Panc1 (cell line): ENCODE results near the gene R3HDM2. TPM values are rescaled to one million over a fixed set of nuclear protein-coding genes. Genes with fewer than 3 reads are reported as not detected.

Experiments used
- ATAC-seq: fragments of 200-7000 bp; cut with Tn5 transposase; 2 replicates; pipeline ENCODE4 v1.9.1; 2020; ENCODE audit warnings: mild to moderate bottlenecking, moderate library complexity
- BruUV-seq: library from RNA; stranded (reverse); fragments of 400-500 nt; replicated peaks from 2 replicates; lab custom pipeline; 2021; lab: Mats Ljungman, UMichigan
- CTCF ChIA-PET: fragments of 300-600 bp; sonication (Branson Sonifier 250); formaldehyde crosslinking; loops from one replicate; lab custom pipeline; 2022; ENCODE audit warnings: antibody characterized with exemption; lab: Charles Lee
- POLR2A ChIA-PET: fragments of 300-600 bp; sonication (Branson Sonifier 250); formaldehyde crosslinking; loops from one replicate; lab custom pipeline; 2022; ENCODE audit warnings: antibody characterized with exemption; lab: Charles Lee
- DNase-seq: peaks from one replicate; pipeline ENCODE4 v3.0.0-alpha.2; 2010; ENCODE audit warnings: low read depth, low spot score
- H3K27ac ChIP-seq: 2 replicates; pipeline ENCODE4 v1.5.1; 2011; ENCODE audit warnings: mild to moderate bottlenecking, low read length, inconsistent platforms
- H3K27me3 ChIP-seq: fragments of 200-500 bp; sonication (Bioruptor generic); 2 replicates; pipeline ENCODE4 v1.6.0; 2014; ENCODE audit warnings: low read length, inconsistent platforms; ENCODE audit not compliant: control insufficient read depth, insufficient read depth
- H3K36me3 ChIP-seq: fragments of 200-500 bp; sonication (Bioruptor generic); 2 replicates; pipeline ENCODE4 v1.5.1; 2014; ENCODE audit warnings: inconsistent platforms, mild to moderate bottlenecking, low read length, moderate library complexity; ENCODE audit not compliant: control insufficient read depth, insufficient read depth
- H3K4me1 ChIP-seq: 2 replicates; pipeline ENCODE4 v1.5.1; 2011; ENCODE audit warnings: inconsistent platforms, mild to moderate bottlenecking, low read length, moderate library complexity; ENCODE audit not compliant: control insufficient read depth, insufficient read depth
- H3K4me3 ChIP-seq, 2 experiments: 2 replicates each; pipeline ENCODE4 v1.5.1; 2011 to 2012; ENCODE audit warnings: low read depth in 2 of 2, low read length in 2 of 2, mild to moderate bottlenecking in 2 of 2, inconsistent platforms in 1 of 2, moderate library complexity in 1 of 2
- H3K9me3 ChIP-seq: fragments of 200-500 bp; sonication (Bioruptor generic); 2 replicates; pipeline ENCODE4 v1.5.1; 2014; ENCODE audit warnings: low read depth, mild to moderate bottlenecking, inconsistent platforms, low read length, moderate library complexity; ENCODE audit not compliant: control insufficient read depth, insufficient read depth
- POLR2AphosphoS5 ChIP-seq: IDR thresholded peaks from 2 replicates; pipeline ENCODE4 v1.6.1; 2012; ENCODE audit warnings: mild to moderate bottlenecking, low read depth, low read length, moderate library complexity
- SIN3A ChIP-seq: IDR thresholded peaks from 2 replicates; pipeline ENCODE4 v1.6.1; 2012; ENCODE audit warnings: low read depth, mild to moderate bottlenecking, low read length, moderate library complexity, borderline replicate concordance; ENCODE audit not compliant: insufficient read depth
- TCF7L2 ChIP-seq: IDR thresholded peaks from 2 replicates; pipeline ENCODE4 v1.6.1; 2011; ENCODE audit warnings: mild to moderate bottlenecking, low read depth, low read length, inconsistent platforms
- in situ Hi-C: cut with HindIII; loops from 2 replicates; pipeline ENCODE4 v1.10.0; 2016; ENCODE audit warnings: low sequenced_read_pairs, low pct_unique_long_range_greater_than_20kb
- intact Hi-C: fragments of 100-400 bp; cut with micrococcal nuclease; formaldehyde crosslinking; loops from one replicate; pipeline ENCODE4 v1.10.0; 2022; ENCODE audit not compliant: unreplicated experiment
- total RNA-seq: library from RNA; stranded (reverse); gene quantifications from one replicate; pipeline ENCODE4 v1.2.1, GENCODE V29; 2021; ENCODE audit not compliant: unreplicated experiment
- TF ChIP-seq, protein P1 (sequence below), 2 experiments: IDR thresholded peaks; 2 replicates each; pipeline ENCODE4 v1.6.1; 2011 to 2012; ENCODE audit warnings: low read depth in 2 of 2, control low read depth in 1 of 2, low read length in 1 of 2, mild to moderate bottlenecking in 1 of 2, moderate library complexity in 1 of 2; ENCODE audit not compliant: insufficient read depth in 1 of 2
- TF ChIP-seq, protein P2 (sequence below): fragments of 450-650 bp; IDR thresholded peaks from 2 replicates; pipeline ENCODE4 v1.5.1; 2017; ENCODE audit warnings: mild to moderate bottlenecking

Gene R3HDM2
- total RNA-seq, 1 experiment from 2014 or later, result 56.5 TPM

DNA sequence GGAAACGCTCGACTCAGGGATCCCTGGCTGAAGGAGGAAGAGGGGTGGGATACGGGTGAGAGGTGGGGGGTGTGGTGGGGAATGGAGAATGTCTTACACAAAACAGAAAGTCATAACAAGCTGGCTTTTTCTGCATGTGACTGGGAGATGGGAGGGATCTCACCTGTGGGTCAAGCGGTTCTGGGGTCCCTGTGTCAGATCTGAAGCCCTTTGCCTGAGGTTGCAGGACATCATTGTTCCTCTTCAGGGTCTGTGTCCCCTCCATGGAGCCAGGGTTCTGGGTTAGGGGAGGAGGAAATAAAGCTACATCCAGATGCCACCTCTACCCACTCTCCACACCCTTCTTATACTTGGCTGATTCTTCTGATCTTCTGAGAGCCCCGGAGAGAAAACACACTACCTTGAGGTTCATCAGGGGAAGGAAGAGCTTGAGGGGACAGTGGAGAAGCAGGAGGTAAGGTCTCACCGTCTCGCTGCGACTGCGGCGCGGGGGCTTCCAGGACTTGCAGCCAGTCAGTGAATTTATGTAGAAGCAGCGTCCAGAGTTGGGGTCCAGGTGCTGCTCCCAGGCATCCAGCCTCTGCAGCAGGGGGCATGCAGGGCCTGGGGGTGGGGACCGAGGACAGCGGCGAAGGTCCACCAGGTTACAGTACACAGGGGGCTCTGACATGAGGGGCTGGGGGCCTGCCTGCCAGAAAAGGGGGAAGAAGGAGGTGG lies 46.3 kb upstream of the R3HDM2 start:
- POLR2A ChIA-PET, result no interaction called here
- no peaks in the 10 kb centered on the region for H3K9me3 ChIP-seq
- CTCF ChIA-PET, result interaction anchor here (0.5 to 0.9 kb wide), 3 partner anchors 9 to 170 kb away, joined by 3 to 15 read pairs (median 4); no protein-coding TSS in a partner anchor
- peaks cover 2% of the 10 kb centered on the region; the same call in 1 of the 2 replicates for H3K27me3 ChIP-seq
- ATAC-seq (no peak), DNase-seq (no peak)
- H3K4me3 ChIP-seq, result no peak overlapping the region
- intact Hi-C loops (no loop called here), in situ Hi-C loops (no loop called here)
- TF ChIP-seq POLR2AphosphoS5 (no peak), TCF7L2 (no peak), SIN3A (no peak)
- H3K4me1 ChIP-seq, result no peaks in the 10 kb centered on the region; the same call in 1 of the 2 replicates
- BruUV-seq, result no TSS peak
- H3K36me3 ChIP-seq, result no peaks in the 10 kb centered on the region
- no peak overlapping the region for H3K27ac ChIP-seq

DNA sequence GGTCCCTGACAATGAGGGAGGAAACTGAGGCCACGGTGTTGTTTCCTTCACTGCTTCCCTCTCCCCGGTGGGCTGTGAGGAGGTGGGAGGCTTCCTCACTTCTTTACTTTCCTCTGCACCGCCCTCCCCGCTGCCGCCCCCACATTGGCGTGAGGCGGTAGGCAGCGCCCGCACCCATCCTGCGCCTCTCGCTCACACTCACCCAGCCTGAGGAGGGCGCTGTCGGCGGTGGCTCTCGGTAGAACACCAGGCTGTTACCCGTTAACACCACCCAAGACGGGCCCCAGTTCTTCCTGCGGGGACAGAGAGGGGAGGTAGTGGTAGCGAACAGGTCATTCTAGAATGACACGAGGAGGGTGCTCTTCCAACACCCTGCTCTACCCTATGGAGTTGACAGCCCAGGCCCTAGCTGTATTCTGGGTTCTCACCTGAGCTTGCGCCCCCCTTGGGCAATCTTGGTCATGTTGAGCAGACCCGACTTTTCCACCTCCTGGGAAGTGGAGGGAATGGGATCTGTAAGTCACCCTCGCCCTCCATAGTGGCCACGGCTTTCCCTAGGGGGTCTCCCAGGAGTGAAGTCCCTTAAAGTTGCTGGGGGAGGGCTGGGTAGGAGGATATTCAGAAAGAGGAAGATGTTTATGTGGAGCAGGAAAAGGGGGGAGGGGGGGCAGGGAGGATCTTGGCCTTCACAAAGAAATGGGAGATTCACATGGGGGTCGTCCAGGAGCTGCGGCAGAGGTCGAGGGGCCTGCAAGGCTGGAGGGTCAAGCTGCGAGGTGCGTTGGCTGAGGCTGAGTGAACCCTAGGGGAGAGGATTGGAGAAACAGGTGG lies 45.5 kb upstream of the R3HDM2 start:
- Histone ChIP-seq H3K4me3 (peak overlapping the region in 1 of 2 experiments; percentile 31; a peak in 1 of 4 replicates), H3K27me3 (peaks cover 2% of the 10 kb centered on the region; the same call in 1 of the 2 replicates), H3K36me3 (no peaks in the 10 kb centered on the region), H3K9me3 (no peaks in the 10 kb centered on the region), H3K4me1 (no peaks in the 10 kb centered on the region; the same call in 1 of the 2 replicates), H3K27ac (no peak overlapping the region)
- DNase-seq (no peak), ATAC-seq (peak; percentile 4; the same call in 1 of the 2 replicates)
- BruUV-seq, result no TSS peak
- ChIA-PET POLR2A (no interaction called here), CTCF (interaction anchor here (0.6 kb wide), 1 partner anchor 36 kb away, joined by 3 read pairs; no protein-coding TSS in a partner anchor)
- in situ Hi-C loops, result no loop called here
- TF ChIP-seq SIN3A (no peak), TCF7L2 (no peak), POLR2AphosphoS5 (no peak)
- TF ChIP-seq, protein P1, sequence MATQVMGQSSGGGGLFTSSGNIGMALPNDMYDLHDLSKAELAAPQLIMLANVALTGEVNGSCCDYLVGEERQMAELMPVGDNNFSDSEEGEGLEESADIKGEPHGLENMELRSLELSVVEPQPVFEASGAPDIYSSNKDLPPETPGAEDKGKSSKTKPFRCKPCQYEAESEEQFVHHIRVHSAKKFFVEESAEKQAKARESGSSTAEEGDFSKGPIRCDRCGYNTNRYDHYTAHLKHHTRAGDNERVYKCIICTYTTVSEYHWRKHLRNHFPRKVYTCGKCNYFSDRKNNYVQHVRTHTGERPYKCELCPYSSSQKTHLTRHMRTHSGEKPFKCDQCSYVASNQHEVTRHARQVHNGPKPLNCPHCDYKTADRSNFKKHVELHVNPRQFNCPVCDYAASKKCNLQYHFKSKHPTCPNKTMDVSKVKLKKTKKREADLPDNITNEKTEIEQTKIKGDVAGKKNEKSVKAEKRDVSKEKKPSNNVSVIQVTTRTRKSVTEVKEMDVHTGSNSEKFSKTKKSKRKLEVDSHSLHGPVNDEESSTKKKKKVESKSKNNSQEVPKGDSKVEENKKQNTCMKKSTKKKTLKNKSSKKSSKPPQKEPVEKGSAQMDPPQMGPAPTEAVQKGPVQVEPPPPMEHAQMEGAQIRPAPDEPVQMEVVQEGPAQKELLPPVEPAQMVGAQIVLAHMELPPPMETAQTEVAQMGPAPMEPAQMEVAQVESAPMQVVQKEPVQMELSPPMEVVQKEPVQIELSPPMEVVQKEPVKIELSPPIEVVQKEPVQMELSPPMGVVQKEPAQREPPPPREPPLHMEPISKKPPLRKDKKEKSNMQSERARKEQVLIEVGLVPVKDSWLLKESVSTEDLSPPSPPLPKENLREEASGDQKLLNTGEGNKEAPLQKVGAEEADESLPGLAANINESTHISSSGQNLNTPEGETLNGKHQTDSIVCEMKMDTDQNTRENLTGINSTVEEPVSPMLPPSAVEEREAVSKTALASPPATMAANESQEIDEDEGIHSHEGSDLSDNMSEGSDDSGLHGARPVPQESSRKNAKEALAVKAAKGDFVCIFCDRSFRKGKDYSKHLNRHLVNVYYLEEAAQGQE (IDR thresholded peaks at IDR 0.05; ENCODE audit: insufficient read depth in 1 of 2, low read depth in 2 of 2, low read length in 1 of 2), result no peak
- TF ChIP-seq, protein P2, sequence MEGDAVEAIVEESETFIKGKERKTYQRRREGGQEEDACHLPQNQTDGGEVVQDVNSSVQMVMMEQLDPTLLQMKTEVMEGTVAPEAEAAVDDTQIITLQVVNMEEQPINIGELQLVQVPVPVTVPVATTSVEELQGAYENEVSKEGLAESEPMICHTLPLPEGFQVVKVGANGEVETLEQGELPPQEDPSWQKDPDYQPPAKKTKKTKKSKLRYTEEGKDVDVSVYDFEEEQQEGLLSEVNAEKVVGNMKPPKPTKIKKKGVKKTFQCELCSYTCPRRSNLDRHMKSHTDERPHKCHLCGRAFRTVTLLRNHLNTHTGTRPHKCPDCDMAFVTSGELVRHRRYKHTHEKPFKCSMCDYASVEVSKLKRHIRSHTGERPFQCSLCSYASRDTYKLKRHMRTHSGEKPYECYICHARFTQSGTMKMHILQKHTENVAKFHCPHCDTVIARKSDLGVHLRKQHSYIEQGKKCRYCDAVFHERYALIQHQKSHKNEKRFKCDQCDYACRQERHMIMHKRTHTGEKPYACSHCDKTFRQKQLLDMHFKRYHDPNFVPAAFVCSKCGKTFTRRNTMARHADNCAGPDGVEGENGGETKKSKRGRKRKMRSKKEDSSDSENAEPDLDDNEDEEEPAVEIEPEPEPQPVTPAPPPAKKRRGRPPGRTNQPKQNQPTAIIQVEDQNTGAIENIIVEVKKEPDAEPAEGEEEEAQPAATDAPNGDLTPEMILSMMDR, result no peak; the same call in 1 of the 2 replicates
- intact Hi-C loops, result no loop called here
